22Rv1 (cell line): ENCODE measurements around the gene LSM4.

Experiments
- H3K27ac ChIP-seq: fragments of 450-650 bp; 2 replicates; pipeline ENCODE4 v1.5.1; 2017
- CTCF ChIP-seq: fragments of 450-650 bp; IDR thresholded peaks from 2 replicates; pipeline ENCODE4 v1.5.1; 2017; ENCODE audit warnings: mild to moderate bottlenecking
- ZFX ChIP-seq: fragments of 450-650 bp; IDR thresholded peaks from 2 replicates; pipeline ENCODE4 v1.6.1; 2017; ENCODE audit warnings: antibody characterized with exemption, borderline replicate concordance

Gene LSM4

GRCh38 chr19:18317961-18318800 is 4.7 kb downstream of the LSM4 start:
- peak overlapping the region; percentile 97 for H3K27ac ChIP-seq
- TF ChIP-seq ZFX, result no peak
- no peak for TF ChIP-seq CTCF

GRCh38 chr19:18313398-18313797 is 9.5 kb downstream of the LSM4 start:
- H3K27ac ChIP-seq, result no peak overlapping the region
- no peak for TF ChIP-seq ZFX
- no peak for TF ChIP-seq CTCF

GRCh38 chr19:18312092-18312534 is 10.8 kb downstream of the LSM4 start:
- no peak for TF ChIP-seq CTCF
- no peak for TF ChIP-seq ZFX
- H3K27ac ChIP-seq, result no peak overlapping the region

GRCh38 chr19:18311502-18312091 is 11.3 kb downstream of the LSM4 start:
- TF ChIP-seq CTCF (no peak), ZFX (no peak)
- no peak overlapping the region for H3K27ac ChIP-seq

- no peak for TF ChIP-seq CTCF
- no peak for TF ChIP-seq ZFX
- no peak overlapping the region for H3K27ac ChIP-seq
Measured at GRCh38 chr19:18310966-18311365, 11.9 kb downstream of the LSM4 start.

- no peak for TF ChIP-seq ZFX
- TF ChIP-seq CTCF, result no peak
Measured at GRCh38 chr19:18310118-18310909, 12.6 kb downstream of the LSM4 start.

More at GRCh38 chr19:18310118-18310909, 12.6 kb downstream of the LSM4 start:
- H3K27ac ChIP-seq, result no peak overlapping the region
